Stimulated activated CD8-positive, alpha-beta memory T cell treated with anti-CD3 and anti-CD28 coated beads, Interleukin-15, amount 100 ng/mL, for 1 hour (primary cell): ENCODE data around the gene RANBP3L.

ENCODE experiments used
- DNase-seq: peaks from one replicate; pipeline ENCODE4 v3.0.0-alpha.2; 2020; ENCODE audit warnings: low read depth

The RANBP3L gene

DNA sequence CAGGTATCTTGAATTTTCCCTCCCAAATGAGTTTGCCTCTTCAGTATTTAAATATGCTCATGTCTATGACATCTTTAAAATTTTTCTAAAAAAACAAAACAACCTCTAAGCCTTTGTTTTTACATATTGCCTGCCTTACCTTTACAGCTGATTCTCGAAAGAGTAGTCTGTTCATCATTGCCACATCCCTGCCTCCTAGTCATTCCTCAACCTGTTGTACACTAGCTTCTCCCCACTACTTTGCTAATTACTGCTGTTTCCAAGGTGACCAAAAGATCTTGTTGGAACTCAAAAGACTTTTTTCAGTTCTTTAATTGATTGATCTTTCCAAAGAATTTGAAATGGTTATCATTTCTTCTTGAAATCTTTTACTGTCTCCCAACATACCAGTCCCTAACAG is 58.0 kb downstream of the RANBP3L start:
- DNase-seq, result no peak

GRCh38 chr5:36242534-36243485 is 58.9 kb downstream of the RANBP3L start:
- no peak for DNase-seq

- DNase-seq, result peak; percentile 73
These were observed 59.8 kb downstream of the RANBP3L start, which contains the start of gene NADK2 for GRCh38 chr5:36241631-36242533. Gene NADK2, minus strand, starts transcription at chr5:36241925. Its CDS starts 127 bp downstream, at chr5:36241798.

- DNase-seq, result peak; percentile 4
These were observed 60.7 kb downstream of the RANBP3L start for GRCh38 chr5:36240779-36241630.

- DNase-seq, result no peak
These were observed 62.1 kb downstream of the RANBP3L start for GRCh38 chr5:36239370-36240293.

- no peak for DNase-seq
These were observed 63.0 kb downstream of the RANBP3L start for GRCh38 chr5:36238502-36239295.

GRCh38 chr5:36237751-36238150 is 64.0 kb downstream of the RANBP3L start:
- DNase-seq, result no peak

GRCh38 chr5:36236801-36237200 is 64.9 kb downstream of the RANBP3L start:
- DNase-seq, result no peak

DNA sequence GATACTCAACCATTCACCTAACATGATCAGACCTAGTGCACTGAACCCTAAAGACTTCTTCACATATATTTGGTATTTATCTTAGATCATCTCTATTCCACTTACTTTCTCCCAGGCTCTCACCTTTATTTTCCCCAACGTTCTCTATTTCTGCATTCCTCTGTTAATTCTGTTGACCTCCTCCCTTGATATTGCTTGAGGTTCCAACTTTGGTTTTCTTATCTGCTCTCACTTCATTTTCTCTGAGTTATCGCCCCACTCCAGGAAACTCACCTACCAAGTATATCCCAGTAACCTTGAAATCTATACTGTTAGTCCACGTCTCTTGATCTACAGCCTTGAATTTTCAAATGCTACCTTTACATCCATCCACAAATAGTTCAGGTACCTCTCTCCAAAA is 69.2 kb downstream of the RANBP3L start:
- DNase-seq, result no peak

DNA sequence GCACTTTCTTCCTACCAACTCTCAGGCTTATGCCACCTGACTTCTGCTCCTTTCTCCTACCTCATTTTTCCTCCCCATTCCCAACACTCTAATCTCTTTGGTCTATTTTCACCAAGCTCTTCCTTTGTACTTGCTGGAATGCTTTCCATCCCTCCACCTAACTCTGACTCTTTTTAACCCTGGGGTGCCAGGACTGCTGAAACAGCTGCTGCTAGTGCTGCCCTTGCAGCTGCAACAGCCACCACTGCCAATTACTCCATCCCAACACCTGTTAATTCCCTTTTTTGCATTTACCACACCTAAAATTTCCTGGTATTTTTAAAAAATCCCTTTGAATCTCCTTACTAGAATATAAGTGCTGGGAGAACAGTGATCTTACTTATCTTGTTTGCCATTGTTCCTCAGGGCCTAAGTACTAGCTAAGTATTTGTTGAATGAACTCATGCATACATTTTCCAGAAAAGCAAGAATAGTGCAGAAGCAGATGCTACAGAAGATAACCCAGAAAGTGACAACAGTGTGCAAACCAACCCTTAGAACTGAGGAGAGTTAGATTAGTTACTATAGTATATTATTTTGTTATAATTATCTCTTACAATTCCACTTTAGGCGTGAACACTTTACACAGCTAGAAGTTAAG is 71.4 kb downstream of the RANBP3L start:
- no peak for DNase-seq

GRCh38 chr5:36228505-36228904 is 73.2 kb downstream of the RANBP3L start:
- no peak for DNase-seq

- no peak for DNase-seq
These were observed 74.7 kb downstream of the RANBP3L start for GRCh38 chr5:36227046-36227445.

GRCh38 chr5:36222620-36223019 is 79.1 kb downstream of the RANBP3L start:
- DNase-seq, result no peak

DNA sequence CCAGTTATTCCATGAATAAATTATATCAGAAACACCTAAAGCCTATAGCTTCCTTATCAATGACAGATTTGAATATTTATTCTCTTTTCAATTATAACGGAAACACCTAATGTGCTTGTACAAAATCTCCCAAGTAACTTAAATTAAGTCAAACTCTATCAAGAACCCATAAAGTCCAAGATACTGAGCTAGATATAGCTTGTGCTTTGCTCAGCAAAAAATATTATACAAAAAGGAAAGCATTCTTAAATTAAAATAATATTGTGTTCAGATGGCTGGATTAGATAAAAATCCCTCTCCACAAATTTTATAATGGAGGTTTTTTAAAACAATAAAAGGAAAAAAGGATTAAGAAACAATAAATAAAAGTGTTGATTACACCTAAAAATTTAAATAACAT is 83.7 kb downstream of the RANBP3L start:
- DNase-seq, result no peak

DNA sequence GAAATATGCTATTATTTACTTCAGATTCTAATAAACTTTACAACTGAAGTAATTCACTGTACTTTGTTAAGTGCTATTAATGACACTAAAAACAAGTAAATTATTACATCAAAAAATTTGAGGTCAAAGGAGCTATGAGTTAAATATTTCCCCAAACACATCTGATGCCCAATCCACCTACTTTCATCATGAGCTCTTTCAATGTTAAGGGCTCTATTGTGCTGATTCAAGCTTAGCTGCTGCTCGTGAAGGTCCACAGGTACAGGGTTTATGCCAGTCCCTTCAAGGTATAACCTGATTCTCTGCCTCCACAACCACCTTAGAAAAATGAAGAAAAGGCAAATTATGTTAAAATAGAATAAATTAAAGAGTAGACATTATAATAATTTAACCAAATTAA is 84.1 kb downstream of the RANBP3L start:
- no peak for DNase-seq

- no peak for DNase-seq
These were observed 85.8 kb downstream of the RANBP3L start for GRCh38 chr5:36215910-36216309.

- DNase-seq, result no peak
These were observed 87.3 kb downstream of the RANBP3L start for GRCh38 chr5:36214436-36214835.

GRCh38 chr5:36209664-36210063 is 92.0 kb downstream of the RANBP3L start:
- DNase-seq, result no peak

- DNase-seq, result no peak
These were observed 92.9 kb downstream of the RANBP3L start for GRCh38 chr5:36208786-36209185.
